Stimulated activated effector memory CD8-positive, alpha-beta T cell treated with anti-CD3 and anti-CD28 coated beads, Interleukin-12 subunit alpha, Interleukin-12 subunit beta, amount 100 ng/mL, for 72 hours (primary cell): Measurements from ENCODE around the gene SLFN5.
A peak's percentile ranks its signal among the peaks of the same experiment; 100 is the strongest.
"Not testable (repeated sequence)": the region's sequence is repeated elsewhere in the genome, so short reads cannot be mapped to it uniquely, and the experiment has no call there.

Source experiments
- ATAC-seq: fragments of 150-1000 bp; cut with Tn5 transposase; 2 replicates; pipeline ENCODE4 v1.10.0; 2021
- DNase-seq, 2 donors: peaks; one replicate each; pipeline ENCODE4 v3.0.0; 2021 to 2022; ENCODE audit warnings: low spot score in 2 of 2
- H3K27ac Mint-ChIP-seq: one replicate; pipeline ENCODE4 v1.8.0; 2022; ENCODE audit warnings: mild to moderate bottlenecking, mixed read lengths
- H3K36me3 Mint-ChIP-seq: one replicate; pipeline ENCODE4 v1.8.0; 2022; ENCODE audit warnings: mild to moderate bottlenecking, mixed read lengths
- H3K4me1 Mint-ChIP-seq: one replicate; pipeline ENCODE4 v1.8.0; 2022; ENCODE audit warnings: mixed read lengths
- H3K4me3 Mint-ChIP-seq: one replicate; pipeline ENCODE4 v1.8.0; 2022; ENCODE audit warnings: mild to moderate bottlenecking, mixed read lengths
- H3K9me3 Mint-ChIP-seq: one replicate; pipeline ENCODE4 v1.8.0; 2022; ENCODE audit warnings: mixed read lengths

SLFN5 gene

DNA sequence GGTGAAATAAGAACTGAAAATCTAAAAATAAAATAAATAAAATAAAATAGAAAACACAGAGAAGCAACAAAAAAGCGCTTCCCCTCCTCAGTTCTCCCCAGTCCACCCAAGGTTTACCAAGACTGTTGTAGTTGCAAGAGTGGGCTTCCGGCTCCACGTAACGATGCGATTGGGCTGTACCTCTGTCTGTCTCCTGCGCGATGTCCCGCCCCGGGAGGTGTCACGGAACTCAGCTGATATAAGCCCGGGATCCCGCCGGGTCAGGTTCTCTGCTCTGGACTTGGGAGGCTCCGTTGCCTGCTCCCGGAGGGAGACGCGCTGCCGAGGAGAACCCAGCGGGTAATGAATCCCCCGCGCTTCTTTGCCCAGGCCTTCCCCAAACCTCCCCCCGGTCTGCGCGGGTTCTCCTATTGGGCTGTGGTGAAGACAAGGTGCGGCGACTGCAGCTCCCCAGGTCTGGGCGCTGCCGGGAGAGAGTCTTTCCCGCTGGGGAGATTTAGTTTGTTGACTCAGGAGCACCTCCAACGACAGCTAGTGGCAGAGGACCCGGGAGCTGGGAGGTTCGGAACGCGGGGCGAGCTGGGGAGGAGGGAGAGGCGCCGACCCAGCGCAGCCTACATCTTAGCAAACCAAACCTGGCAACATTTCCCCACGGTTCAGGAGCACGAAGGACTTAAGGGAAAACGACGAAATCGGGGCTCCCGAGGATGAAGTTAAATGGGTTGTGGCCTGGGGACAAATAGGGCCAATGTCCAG lies at the start of gene SLFN5:
Gene SLFN5 (plus strand): TSS at position 268 of the 756 bp plus-strand sequence. CDS start 15,619 bp downstream, outside the sequence.
- ATAC-seq (peak; percentile 77), DNase-seq (peak; percentile 92 to 99)
- H3K36me3 Mint-ChIP-seq = peaks cover 43% of the 10 kb centered on the region
- peak within 1 kb of the TSS; percentile 98 for H3K4me3 Mint-ChIP-seq
- H3K9me3 Mint-ChIP-seq = no peaks in the 10 kb centered on the region
- H3K4me1 Mint-ChIP-seq = peaks cover 71% of the 10 kb centered on the region
- H3K27ac Mint-ChIP-seq = peak within 1 kb of the TSS; percentile 99

DNA sequence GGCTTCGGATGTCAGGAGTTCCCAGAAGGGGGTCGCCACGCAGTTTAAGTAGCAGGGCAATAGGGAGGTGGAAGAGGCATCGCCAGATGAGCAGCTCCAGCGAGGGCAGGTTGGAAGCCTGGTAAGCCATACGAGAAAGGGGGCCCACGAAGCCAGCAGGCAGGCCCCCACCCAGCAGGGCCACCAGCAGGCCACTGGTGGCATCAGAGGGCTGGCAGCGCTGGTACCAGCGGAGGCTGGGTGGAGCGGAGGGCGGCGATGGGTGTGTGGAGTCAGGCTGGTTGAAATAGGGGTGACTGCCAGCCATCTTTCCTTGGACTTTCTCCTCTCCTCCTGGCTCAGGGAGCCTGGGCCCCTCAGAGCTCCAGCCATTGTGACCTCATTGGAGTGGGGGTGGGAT lies 48.9 kb upstream of the SLFN5 start, which contains the start of gene SLC35G3:
Gene SLC35G3 (minus strand): TSS at position 393 of the 400 bp plus-strand sequence. CDS start 86 bp downstream, at position 307.
- H3K4me3 Mint-ChIP-seq, H3K36me3 Mint-ChIP-seq, DNase-seq, H3K9me3 Mint-ChIP-seq, ATAC-seq: not testable (repeated sequence)
- peaks cover 15% of the 10 kb centered on the region for H3K4me1 Mint-ChIP-seq
- peak within 1 kb of the TSS; percentile 23 for H3K27ac Mint-ChIP-seq

DNA sequence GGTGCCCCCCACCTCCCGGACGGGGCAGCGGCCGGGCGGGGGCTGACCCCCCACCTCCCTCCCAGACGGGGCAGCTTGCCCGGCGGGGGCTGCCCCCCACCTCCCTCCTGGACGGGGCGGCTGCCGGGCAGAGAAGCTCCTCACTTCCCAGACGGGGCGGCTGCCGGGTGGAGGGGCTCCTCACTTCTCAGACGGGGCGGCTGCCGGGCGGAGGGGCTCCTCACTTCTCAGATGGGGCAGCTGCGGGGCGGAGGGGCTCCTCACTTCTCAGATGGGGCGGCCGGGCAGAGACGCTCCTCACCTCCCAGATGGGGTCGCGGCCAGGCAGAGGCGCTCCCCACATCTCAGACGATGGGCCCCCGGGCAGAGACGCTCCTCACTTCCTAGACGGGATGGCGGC lies 47.8 kb upstream of the SLFN5 start:
- not testable (repeated sequence) for H3K27ac Mint-ChIP-seq, H3K4me3 Mint-ChIP-seq, DNase-seq

DNA sequence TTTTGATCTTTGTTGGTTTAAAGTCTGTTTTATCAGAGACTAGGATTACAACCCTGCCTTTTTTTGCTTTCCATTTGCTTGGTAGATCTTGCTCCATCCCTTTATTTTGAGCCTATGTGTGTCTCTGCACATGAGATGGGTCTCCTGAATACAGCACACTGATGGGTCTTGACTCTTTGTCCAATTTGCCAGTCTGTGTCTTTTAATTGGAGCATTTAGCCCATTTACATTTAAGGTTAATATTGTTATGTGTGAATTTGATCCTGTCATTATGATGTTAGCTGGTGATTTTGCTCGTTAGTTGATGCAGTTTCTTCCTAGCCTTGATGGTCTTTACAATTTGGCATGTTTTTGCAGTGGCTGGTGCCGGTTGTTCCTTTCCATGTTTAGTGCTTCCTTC lies 40.3 kb upstream of the SLFN5 start:
- DNase-seq, ATAC-seq, H3K4me3 Mint-ChIP-seq, H3K27ac Mint-ChIP-seq, H3K36me3 Mint-ChIP-seq, H3K4me1 Mint-ChIP-seq: not testable (repeated sequence)
- H3K9me3 Mint-ChIP-seq = peaks cover 11% of the 10 kb centered on the region

More for the DNA sequence above, 47.8 kb upstream of the SLFN5 start:
- H3K36me3 Mint-ChIP-seq, ATAC-seq, H3K9me3 Mint-ChIP-seq: not testable (repeated sequence)
- H3K4me1 Mint-ChIP-seq = peaks cover 15% of the 10 kb centered on the region

GRCh38 chr17:35210741-35211140 lies 32.1 kb upstream of the SLFN5 start:
- Mint-ChIP-seq H3K4me1 (peaks cover 44% of the 10 kb centered on the region), H3K27ac (no peak overlapping the region), H3K9me3 (no peaks in the 10 kb centered on the region), H3K36me3 (no peaks in the 10 kb centered on the region), H3K4me3 (no peak overlapping the region)
- ATAC-seq (no peak), DNase-seq (no peak)

- ATAC-seq (peak; percentile 56), DNase-seq (no peak)
- H3K4me1 Mint-ChIP-seq = peaks cover 57% of the 10 kb centered on the region
- peak overlapping the region; percentile 72 for H3K4me3 Mint-ChIP-seq
- H3K27ac Mint-ChIP-seq = peak overlapping the region; percentile 91
- H3K36me3 Mint-ChIP-seq = no peaks in the 10 kb centered on the region
- no peaks in the 10 kb centered on the region for H3K9me3 Mint-ChIP-seq
Observed at GRCh38 chr17:35212668-35213067, 30.2 kb upstream of the SLFN5 start.

DNA sequence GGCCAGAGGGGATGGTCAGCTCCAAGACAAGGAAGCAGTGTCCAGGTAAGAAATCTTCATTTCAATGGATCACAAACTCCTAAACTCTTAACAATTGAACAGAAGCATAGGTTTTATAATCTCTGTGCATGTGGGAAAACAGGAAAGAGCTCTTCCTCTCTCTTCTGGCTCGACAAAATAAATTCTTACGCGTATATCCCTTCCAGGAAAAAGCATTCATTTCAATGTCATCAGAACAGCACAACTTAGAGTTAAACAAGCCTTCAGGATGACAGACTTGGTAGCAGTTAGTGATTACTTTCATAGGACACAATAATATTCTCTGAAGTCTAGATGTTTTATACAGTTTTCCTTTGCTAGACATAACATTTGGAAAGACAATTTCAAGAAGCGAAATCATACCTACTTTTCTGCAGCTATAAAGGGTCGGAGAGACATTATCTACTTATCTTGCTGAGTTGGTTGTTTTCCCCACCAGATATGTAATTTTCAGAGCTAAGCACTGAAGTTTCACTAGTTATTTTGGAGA lies 29.4 kb upstream of the SLFN5 start:
- peaks cover 62% of the 10 kb centered on the region for H3K4me1 Mint-ChIP-seq
- H3K4me3 Mint-ChIP-seq = peak overlapping the region; percentile 72
- H3K27ac Mint-ChIP-seq = peak overlapping the region; percentile 91
- H3K36me3 Mint-ChIP-seq = no peaks in the 10 kb centered on the region
- H3K9me3 Mint-ChIP-seq = no peaks in the 10 kb centered on the region
- ATAC-seq (no peak), DNase-seq (no peak)

DNA sequence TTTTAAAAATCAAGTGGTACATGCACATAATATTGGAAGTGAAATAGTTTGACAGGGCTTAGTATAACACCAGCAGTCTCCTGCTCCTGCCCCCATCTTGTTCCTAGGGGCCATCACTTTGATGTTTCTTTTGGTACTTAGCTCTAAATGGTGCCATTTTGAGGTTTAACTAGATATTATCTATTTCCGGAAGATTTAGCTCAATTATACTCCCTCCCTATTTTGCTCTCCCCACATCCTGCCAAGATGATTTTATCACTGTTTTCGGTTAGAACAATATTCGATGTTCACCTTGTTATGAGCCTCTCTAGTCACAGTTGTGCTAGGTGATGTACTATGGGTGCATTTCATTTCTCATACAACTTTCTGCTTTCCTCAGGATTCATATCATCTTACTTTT lies 28.7 kb upstream of the SLFN5 start:
- ATAC-seq (peak; percentile 87), DNase-seq (no peak)
- Mint-ChIP-seq H3K4me1 (peaks cover 69% of the 10 kb centered on the region), H3K27ac (peak overlapping the region; percentile 91), H3K4me3 (peak overlapping the region; percentile 72), H3K36me3 (no peaks in the 10 kb centered on the region), H3K9me3 (no peaks in the 10 kb centered on the region)

- H3K27ac Mint-ChIP-seq = peak overlapping the region; percentile 91
- H3K4me1 Mint-ChIP-seq = peaks cover 70% of the 10 kb centered on the region
- DNase-seq (peak; percentile 15 to 77), ATAC-seq (peak; percentile 81)
- no peaks in the 10 kb centered on the region for H3K9me3 Mint-ChIP-seq
- peak overlapping the region; percentile 72 for H3K4me3 Mint-ChIP-seq
- no peaks in the 10 kb centered on the region for H3K36me3 Mint-ChIP-seq
Observed at GRCh38 chr17:35214631-35215273, 28.1 kb upstream of the SLFN5 start.

- H3K4me1 Mint-ChIP-seq = peaks cover 61% of the 10 kb centered on the region
- ATAC-seq (no peak), DNase-seq (no peak)
- H3K4me3 Mint-ChIP-seq = no peak overlapping the region
- H3K9me3 Mint-ChIP-seq = no peaks in the 10 kb centered on the region
- no peak overlapping the region for H3K27ac Mint-ChIP-seq
- H3K36me3 Mint-ChIP-seq = no peaks in the 10 kb centered on the region
Observed at GRCh38 chr17:35217107-35217506, 25.8 kb upstream of the SLFN5 start.

- peak overlapping the region; percentile 79 for H3K27ac Mint-ChIP-seq
- ATAC-seq (no peak), DNase-seq (no peak)
- H3K9me3 Mint-ChIP-seq = peaks cover 4% of the 10 kb centered on the region
- H3K36me3 Mint-ChIP-seq = no peaks in the 10 kb centered on the region
- peaks cover 43% of the 10 kb centered on the region for H3K4me1 Mint-ChIP-seq
- H3K4me3 Mint-ChIP-seq = peak overlapping the region; percentile 53
Observed at GRCh38 chr17:35218915-35219314, 24.0 kb upstream of the SLFN5 start.

GRCh38 chr17:35222452-35222851 lies 20.4 kb upstream of the SLFN5 start:
- H3K9me3 Mint-ChIP-seq = peaks cover 4% of the 10 kb centered on the region
- no peak overlapping the region for H3K27ac Mint-ChIP-seq
- H3K4me1 Mint-ChIP-seq = peaks cover 12% of the 10 kb centered on the region
- no peak for ATAC-seq
- H3K36me3 Mint-ChIP-seq = no peaks in the 10 kb centered on the region
- DNase-seq = no peak
- no peak overlapping the region for H3K4me3 Mint-ChIP-seq

DNA sequence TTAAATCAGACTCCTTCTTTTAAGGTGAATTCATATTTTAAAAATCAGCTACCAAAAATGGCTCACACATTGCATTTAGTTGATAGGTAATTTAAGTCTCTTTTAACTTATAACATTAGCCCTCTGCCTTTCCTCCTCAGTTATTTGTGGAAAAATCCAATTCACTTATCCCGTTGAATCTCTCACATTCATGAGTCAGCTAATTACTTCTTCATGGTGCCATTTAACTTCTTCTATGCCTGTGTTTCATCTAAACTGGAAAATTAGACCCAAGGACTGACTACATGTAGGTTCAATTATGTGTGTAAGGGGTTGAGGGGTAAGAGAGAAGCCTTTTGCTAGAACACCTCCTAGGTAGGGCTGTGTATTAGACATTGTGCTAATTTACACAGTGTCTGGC lies 18.4 kb upstream of the SLFN5 start:
- Mint-ChIP-seq H3K9me3 (peaks cover 4% of the 10 kb centered on the region), H3K4me3 (no peak overlapping the region), H3K4me1 (no peaks in the 10 kb centered on the region), H3K27ac (no peak overlapping the region), H3K36me3 (no peaks in the 10 kb centered on the region)
- ATAC-seq = no peak
- no peak for DNase-seq

DNA sequence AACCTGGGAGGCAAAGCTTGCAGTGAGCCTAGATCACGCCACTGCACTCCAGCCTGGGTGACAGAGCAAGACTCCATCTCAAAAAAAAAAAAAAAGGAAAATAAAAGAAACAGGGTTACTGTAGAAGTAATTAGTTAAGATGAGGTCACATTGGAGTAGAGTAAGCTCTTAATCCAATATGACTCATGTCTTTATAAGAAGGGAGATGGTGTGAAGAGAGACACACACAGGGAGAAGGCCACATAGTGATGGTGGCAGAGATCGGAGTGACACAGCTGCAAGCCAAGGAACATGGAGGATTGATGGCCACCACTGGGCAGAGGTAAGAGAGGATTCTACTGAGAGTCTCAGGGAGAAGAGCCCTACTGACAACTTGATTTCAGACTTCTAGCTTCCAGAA lies 15.3 kb upstream of the SLFN5 start:
- Mint-ChIP-seq H3K36me3 (no peaks in the 10 kb centered on the region), H3K4me3 (no peak overlapping the region), H3K4me1 (no peaks in the 10 kb centered on the region), H3K27ac (peak overlapping the region; percentile 48), H3K9me3 (peaks cover 4% of the 10 kb centered on the region)
- no peak for DNase-seq
- ATAC-seq = no peak

GRCh38 chr17:35229638-35230037 lies 13.2 kb upstream of the SLFN5 start:
- Mint-ChIP-seq H3K9me3 (no peaks in the 10 kb centered on the region), H3K4me1 (no peaks in the 10 kb centered on the region), H3K27ac (no peak overlapping the region), H3K36me3 (no peaks in the 10 kb centered on the region), H3K4me3 (no peak overlapping the region)
- DNase-seq (no peak), ATAC-seq (no peak)

- peaks cover 46% of the 10 kb centered on the region for H3K4me1 Mint-ChIP-seq
- H3K36me3 Mint-ChIP-seq, H3K9me3 Mint-ChIP-seq, ATAC-seq, H3K4me3 Mint-ChIP-seq, DNase-seq, H3K27ac Mint-ChIP-seq: not testable (repeated sequence)
Observed at GRCh38 chr17:35234315-35234714, 8.6 kb upstream of the SLFN5 start.
